Panc1 (cell line): ENCODE results near the gene PALM2AKAP2. TPM values are rescaled to one million over a fixed set of nuclear protein-coding genes. Genes with fewer than 3 reads are reported as not detected.

Source experiments
- ATAC-seq: fragments of 200-7000 bp; cut with Tn5 transposase; 2 replicates; pipeline ENCODE4 v1.9.1; 2020; ENCODE audit warnings: mild to moderate bottlenecking, moderate library complexity
- BruUV-seq: library from RNA; stranded (reverse); fragments of 400-500 nt; replicated peaks from 2 replicates; lab custom pipeline; 2021; lab: Mats Ljungman, UMichigan
- CTCF ChIA-PET: fragments of 300-600 bp; sonication (Branson Sonifier 250); formaldehyde crosslinking; loops from one replicate; lab custom pipeline; 2022; ENCODE audit warnings: antibody characterized with exemption; lab: Charles Lee
- POLR2A ChIA-PET: fragments of 300-600 bp; sonication (Branson Sonifier 250); formaldehyde crosslinking; loops from one replicate; lab custom pipeline; 2022; ENCODE audit warnings: antibody characterized with exemption; lab: Charles Lee
- DNase-seq: peaks from one replicate; pipeline ENCODE4 v3.0.0-alpha.2; 2010; ENCODE audit warnings: low read depth, low spot score
- H3K27ac ChIP-seq: 2 replicates; pipeline ENCODE4 v1.5.1; 2011; ENCODE audit warnings: mild to moderate bottlenecking, low read length, inconsistent platforms
- H3K27me3 ChIP-seq: fragments of 200-500 bp; sonication (Bioruptor generic); 2 replicates; pipeline ENCODE4 v1.6.0; 2014; ENCODE audit warnings: low read length, inconsistent platforms; ENCODE audit not compliant: control insufficient read depth, insufficient read depth
- H3K36me3 ChIP-seq: fragments of 200-500 bp; sonication (Bioruptor generic); 2 replicates; pipeline ENCODE4 v1.5.1; 2014; ENCODE audit warnings: inconsistent platforms, mild to moderate bottlenecking, low read length, moderate library complexity; ENCODE audit not compliant: control insufficient read depth, insufficient read depth
- H3K4me1 ChIP-seq: 2 replicates; pipeline ENCODE4 v1.5.1; 2011; ENCODE audit warnings: inconsistent platforms, mild to moderate bottlenecking, low read length, moderate library complexity; ENCODE audit not compliant: control insufficient read depth, insufficient read depth
- H3K4me3 ChIP-seq, 2 experiments: 2 replicates each; pipeline ENCODE4 v1.5.1; 2011 to 2012; ENCODE audit warnings: low read depth in 2 of 2, low read length in 2 of 2, mild to moderate bottlenecking in 2 of 2, inconsistent platforms in 1 of 2, moderate library complexity in 1 of 2
- H3K9me3 ChIP-seq: fragments of 200-500 bp; sonication (Bioruptor generic); 2 replicates; pipeline ENCODE4 v1.5.1; 2014; ENCODE audit warnings: low read depth, mild to moderate bottlenecking, inconsistent platforms, low read length, moderate library complexity; ENCODE audit not compliant: control insufficient read depth, insufficient read depth
- CTCF ChIP-seq: fragments of 450-650 bp; IDR thresholded peaks from 2 replicates; pipeline ENCODE4 v1.5.1; 2017; ENCODE audit warnings: mild to moderate bottlenecking
- POLR2AphosphoS5 ChIP-seq: IDR thresholded peaks from 2 replicates; pipeline ENCODE4 v1.6.1; 2012; ENCODE audit warnings: mild to moderate bottlenecking, low read depth, low read length, moderate library complexity
- REST ChIP-seq, 2 experiments: IDR thresholded peaks; 2 replicates each; pipeline ENCODE4 v1.6.1; 2011 to 2012; ENCODE audit warnings: low read depth in 2 of 2, control low read depth in 1 of 2, low read length in 1 of 2, mild to moderate bottlenecking in 1 of 2, moderate library complexity in 1 of 2; ENCODE audit not compliant: insufficient read depth in 1 of 2
- SIN3A ChIP-seq: IDR thresholded peaks from 2 replicates; pipeline ENCODE4 v1.6.1; 2012; ENCODE audit warnings: low read depth, mild to moderate bottlenecking, low read length, moderate library complexity, borderline replicate concordance; ENCODE audit not compliant: insufficient read depth
- TCF7L2 ChIP-seq: IDR thresholded peaks from 2 replicates; pipeline ENCODE4 v1.6.1; 2011; ENCODE audit warnings: mild to moderate bottlenecking, low read depth, low read length, inconsistent platforms
- in situ Hi-C: cut with HindIII; loops from 2 replicates; pipeline ENCODE4 v1.10.0; 2016; ENCODE audit warnings: low sequenced_read_pairs, low pct_unique_long_range_greater_than_20kb
- intact Hi-C: fragments of 100-400 bp; cut with micrococcal nuclease; formaldehyde crosslinking; loops from one replicate; pipeline ENCODE4 v1.10.0; 2022; ENCODE audit not compliant: unreplicated experiment
- total RNA-seq: library from RNA; stranded (reverse); gene quantifications from one replicate; pipeline ENCODE4 v1.2.1, GENCODE V29; 2021; ENCODE audit not compliant: unreplicated experiment

PALM2AKAP2 gene
- total RNA-seq, 1 experiment from 2014 or later: 0.44 TPM

DNA sequence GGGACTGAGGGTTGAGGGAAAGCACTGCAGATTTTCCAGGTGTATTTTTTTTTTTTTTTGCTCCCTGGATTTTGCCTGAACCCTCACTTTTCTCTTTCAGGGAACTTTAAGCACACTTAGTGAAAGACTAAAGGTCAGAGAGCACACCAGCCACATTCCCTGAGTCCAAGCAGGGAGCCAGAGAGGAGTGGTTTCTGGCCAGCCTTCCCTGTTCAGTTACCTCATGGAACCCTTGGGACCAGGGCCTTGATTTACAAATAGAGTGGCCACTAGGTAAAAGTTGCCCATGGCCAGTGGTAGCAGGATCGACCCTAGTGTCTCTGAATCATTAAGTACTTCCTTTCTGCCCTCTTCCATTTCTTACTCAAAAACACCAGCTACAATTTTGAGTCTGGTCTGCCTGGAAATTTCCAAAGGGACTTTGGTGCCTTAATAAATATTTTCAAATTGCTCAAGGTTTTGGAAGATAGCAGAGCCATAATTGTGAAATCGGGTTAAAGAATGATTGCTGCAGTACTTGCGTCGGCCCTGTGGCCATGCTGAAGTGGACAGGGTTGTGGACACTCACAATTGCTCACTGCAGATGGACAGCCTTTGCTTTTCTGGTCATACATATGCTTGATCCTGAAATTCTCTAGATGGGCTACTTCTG is 14.5 kb downstream of the PALM2AKAP2 start:
- BruUV-seq: no TSS peak
- H3K4me3 ChIP-seq: no peak overlapping the region
- ChIA-PET CTCF (no interaction called here), POLR2A (no interaction called here)
- DNase-seq (no peak), ATAC-seq (no peak)
- no peaks in the 10 kb centered on the region for H3K9me3 ChIP-seq
- H3K27ac ChIP-seq: no peak overlapping the region
- intact Hi-C loops: no loop called here
- H3K36me3 ChIP-seq: no peaks in the 10 kb centered on the region
- no peaks in the 10 kb centered on the region for H3K4me1 ChIP-seq
- TF ChIP-seq TCF7L2 (no peak), POLR2AphosphoS5 (no peak), REST (IDR thresholded peaks at IDR 0.05; ENCODE audit: insufficient read depth in 1 of 2, low read depth in 2 of 2, low read length in 1 of 2) (no peak), CTCF (no peak), SIN3A (no peak)
- H3K27me3 ChIP-seq: no peaks in the 10 kb centered on the region
- in situ Hi-C loops: no loop called here

GRCh38 chr9:109795613-109796012 is 15.6 kb downstream of the PALM2AKAP2 start:
- Histone ChIP-seq H3K9me3 (no peaks in the 10 kb centered on the region), H3K4me1 (no peaks in the 10 kb centered on the region), H3K4me3 (no peak overlapping the region), H3K27ac (no peak overlapping the region), H3K27me3 (no peaks in the 10 kb centered on the region), H3K36me3 (no peaks in the 10 kb centered on the region)
- in situ Hi-C loops: no loop called here
- ChIA-PET POLR2A (no interaction called here), CTCF (no interaction called here)
- BruUV-seq: no TSS peak
- TF ChIP-seq TCF7L2 (no peak), REST (IDR thresholded peaks at IDR 0.05; ENCODE audit: insufficient read depth in 1 of 2, low read depth in 2 of 2, low read length in 1 of 2) (no peak), CTCF (no peak), SIN3A (no peak), POLR2AphosphoS5 (no peak)
- intact Hi-C loops: no loop called here
- ATAC-seq (no peak), DNase-seq (no peak)
